GM12878 (cell line): ENCODE results near the gene TIMM21.

ENCODE experiments used
- BRCA1 ChIP-seq: IDR thresholded peaks from 2 replicates; pipeline ENCODE4 v1.6.1; 2011; ENCODE audit warnings: low read depth, low read length, improper control_type of control experiment
- CREB1 ChIP-seq: IDR thresholded peaks from 2 replicates; pipeline ENCODE4 v1.6.1; 2012; ENCODE audit warnings: low read depth, mild to moderate bottlenecking, inconsistent platforms
- DPF2 ChIP-seq: fragments of 450-650 bp; IDR thresholded peaks from 2 replicates; pipeline ENCODE4 v1.6.1; 2017; ENCODE audit warnings: mild to moderate bottlenecking
- RUNX3 ChIP-seq: IDR thresholded peaks from 2 replicates; pipeline ENCODE4 v1.6.1; 2012; ENCODE audit warnings: low read length, inconsistent platforms
- SIN3A ChIP-seq: IDR thresholded peaks from 2 replicates; pipeline ENCODE4 v1.6.1; 2012; ENCODE audit warnings: low read depth, low read length, improper control_type of control experiment
- TF ChIP-seq, protein P1 (sequence below): IDR thresholded peaks from 2 replicates; pipeline ENCODE4 v1.6.1; 2011; ENCODE audit warnings: borderline replicate concordance, low read depth, mild to moderate bottlenecking, moderate library complexity, mixed read lengths, low read length; ENCODE audit not compliant: insufficient read depth; ENCODE audit errors: extremely low read length
- TF ChIP-seq, protein P2 (sequence below), 3 experiments: IDR thresholded peaks in 2 of 3; conservative IDR thresholded peaks in 1 of 3; 2 replicates each; pipeline ENCODE4 v1.5.1; 2011; ENCODE audit warnings: low read depth in 3 of 3, low read length in 3 of 3, mild to moderate bottlenecking in 3 of 3, control low read depth in 2 of 3, moderate library complexity in 2 of 3, inconsistent platforms in 1 of 3, mixed read lengths in 1 of 3; ENCODE audit not compliant: control insufficient read depth in 2 of 3, insufficient read depth in 1 of 3; ENCODE audit errors: extremely low read depth in 1 of 3

DNA sequence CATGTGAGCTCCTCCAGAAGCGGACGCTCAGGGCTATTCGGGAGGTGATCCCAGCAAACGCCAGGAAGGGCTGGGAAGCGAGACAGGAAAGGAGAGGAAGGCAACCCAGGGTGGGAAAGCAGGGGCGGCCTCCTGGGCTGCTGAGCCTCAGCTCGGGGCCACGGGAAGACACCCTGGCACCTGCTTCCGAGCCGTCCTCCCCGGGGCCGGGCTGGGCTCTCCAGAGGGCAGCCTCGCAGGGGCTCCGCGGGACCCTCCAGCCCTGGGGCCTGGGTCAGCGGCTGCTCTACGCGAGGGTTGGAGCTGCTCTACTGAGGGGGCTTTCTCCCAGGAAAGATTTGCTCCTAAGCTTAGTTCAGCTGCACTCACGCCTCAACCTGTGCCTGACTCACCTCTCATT, 34.0 kb downstream of the TIMM21 start:
- TF ChIP-seq, protein P1, sequence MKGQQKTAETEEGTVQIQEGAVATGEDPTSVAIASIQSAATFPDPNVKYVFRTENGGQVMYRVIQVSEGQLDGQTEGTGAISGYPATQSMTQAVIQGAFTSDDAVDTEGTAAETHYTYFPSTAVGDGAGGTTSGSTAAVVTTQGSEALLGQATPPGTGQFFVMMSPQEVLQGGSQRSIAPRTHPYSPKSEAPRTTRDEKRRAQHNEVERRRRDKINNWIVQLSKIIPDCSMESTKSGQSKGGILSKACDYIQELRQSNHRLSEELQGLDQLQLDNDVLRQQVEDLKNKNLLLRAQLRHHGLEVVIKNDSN, result no peak
- TF ChIP-seq, protein P2, sequence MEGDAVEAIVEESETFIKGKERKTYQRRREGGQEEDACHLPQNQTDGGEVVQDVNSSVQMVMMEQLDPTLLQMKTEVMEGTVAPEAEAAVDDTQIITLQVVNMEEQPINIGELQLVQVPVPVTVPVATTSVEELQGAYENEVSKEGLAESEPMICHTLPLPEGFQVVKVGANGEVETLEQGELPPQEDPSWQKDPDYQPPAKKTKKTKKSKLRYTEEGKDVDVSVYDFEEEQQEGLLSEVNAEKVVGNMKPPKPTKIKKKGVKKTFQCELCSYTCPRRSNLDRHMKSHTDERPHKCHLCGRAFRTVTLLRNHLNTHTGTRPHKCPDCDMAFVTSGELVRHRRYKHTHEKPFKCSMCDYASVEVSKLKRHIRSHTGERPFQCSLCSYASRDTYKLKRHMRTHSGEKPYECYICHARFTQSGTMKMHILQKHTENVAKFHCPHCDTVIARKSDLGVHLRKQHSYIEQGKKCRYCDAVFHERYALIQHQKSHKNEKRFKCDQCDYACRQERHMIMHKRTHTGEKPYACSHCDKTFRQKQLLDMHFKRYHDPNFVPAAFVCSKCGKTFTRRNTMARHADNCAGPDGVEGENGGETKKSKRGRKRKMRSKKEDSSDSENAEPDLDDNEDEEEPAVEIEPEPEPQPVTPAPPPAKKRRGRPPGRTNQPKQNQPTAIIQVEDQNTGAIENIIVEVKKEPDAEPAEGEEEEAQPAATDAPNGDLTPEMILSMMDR (IDR thresholded peaks at IDR 0.05 in 2 of 3, conservative IDR thresholded peaks at IDR 0.05 in 1 of 3; ENCODE audit: control insufficient read depth in 2 of 3, extremely low read depth in 1 of 3, insufficient read depth in 1 of 3, low read depth in 3 of 3, low read length in 3 of 3), result no peak
- TF ChIP-seq BRCA1 (no peak), RUNX3 (no peak), SIN3A (no peak), CREB1 (no peak), DPF2 (no peak)
